Bronchus fibroblast of lung (primary cell): ENCODE measurements around the gene CORO1C. TPM values are rescaled to one million over a fixed set of nuclear protein-coding genes. Genes with fewer than 3 reads are reported as not detected.

Source experiments
- total RNA-seq: library from RNA; depleted of rRNA; stranded (reverse); fragments of >200 nt; gene quantifications from 2 replicates; pipeline ENCODE4 v1.2.3, GENCODE V29; 2015

Gene CORO1C
- 162 and 223 TPM in 2 replicates for total RNA-seq

GRCh38 chr12:108731105-108731865, at the start of gene CORO1C:
Gene CORO1C, minus strand, starts transcription at chr12:108731518. Its CDS starts 30,200 bp downstream, at chr12:108701318.

GRCh38 chr12:108633534-108634248, 97.6 kb downstream of the CORO1C start, which contains the start of gene SELPLG:
Gene SELPLG, minus strand, starts transcription at chr12:108633894. Its CDS starts 9,587 bp downstream, at chr12:108624307.

GRCh38 chr12:108597559-108598471, 133.5 kb downstream of the CORO1C start, which contains the start of gene TMEM119:
Gene TMEM119, minus strand, starts transcription at chr12:108598084. Its CDS starts 5,701 bp downstream, at chr12:108592383.

Other genes with a start within 250 kb of the CORO1C start
- 2.4 and 3.6 TPM in 2 replicates for gene FICD, start 216.2 kb downstream of the CORO1C start, total RNA-seq
- 27.5 and 34.8 TPM in 2 replicates for gene SART3, start 170.3 kb downstream of the CORO1C start, total RNA-seq
- 84.1 and 97.3 TPM in 2 replicates for gene ISCU, start 168.9 kb downstream of the CORO1C start, total RNA-seq
- 67.8 and 72.6 TPM in 2 replicates for gene TMEM119, start 133.4 kb downstream of the CORO1C start, total RNA-seq
- 0.74 and 2.4 TPM in 2 replicates for gene SELPLG, start 97.6 kb downstream of the CORO1C start, total RNA-seq
- 11.7 and 12.8 TPM in 2 replicates for gene SSH1, start 126.1 kb upstream of the CORO1C start, total RNA-seq
- gene DAO, start 148.6 kb upstream of the CORO1C start, total RNA-seq = not detected in 2 replicates